ENCODE results near the gene SLC16A10. TPM values are rescaled to one million over a fixed set of nuclear protein-coding genes. Genes with fewer than 3 reads are reported as not detected.

The SLC16A10 gene, protein sequence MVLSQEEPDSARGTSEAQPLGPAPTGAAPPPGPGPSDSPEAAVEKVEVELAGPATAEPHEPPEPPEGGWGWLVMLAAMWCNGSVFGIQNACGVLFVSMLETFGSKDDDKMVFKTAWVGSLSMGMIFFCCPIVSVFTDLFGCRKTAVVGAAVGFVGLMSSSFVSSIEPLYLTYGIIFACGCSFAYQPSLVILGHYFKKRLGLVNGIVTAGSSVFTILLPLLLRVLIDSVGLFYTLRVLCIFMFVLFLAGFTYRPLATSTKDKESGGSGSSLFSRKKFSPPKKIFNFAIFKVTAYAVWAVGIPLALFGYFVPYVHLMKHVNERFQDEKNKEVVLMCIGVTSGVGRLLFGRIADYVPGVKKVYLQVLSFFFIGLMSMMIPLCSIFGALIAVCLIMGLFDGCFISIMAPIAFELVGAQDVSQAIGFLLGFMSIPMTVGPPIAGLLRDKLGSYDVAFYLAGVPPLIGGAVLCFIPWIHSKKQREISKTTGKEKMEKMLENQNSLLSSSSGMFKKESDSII
- total RNA-seq (10 to 100 TPM; 13.4 to 13.8 TPM), total RNA-seq (4.9 to 66.8 (median 18.1) reads per million in 172 experiments)
- 6.0 TPM for polyA plus RNA-seq (2013, experiment 1 of 2)
- polyA plus RNA-seq (2013, experiment 2 of 2) = 5.5 TPM

GRCh38 chr6:111087106-111087835 lies at the start of gene SLC16A10:
Gene SLC16A10 (plus strand): TSS chr6:111087503. CDS start chr6:111087753, 250 bp downstream.
- H3K4me3 ChIP-seq (ENCODE audit: low read length) = peak within 1 kb of the TSS; percentile 60
- H3K36me3 Mint-ChIP-seq (ENCODE audit: low read depth) = peaks cover 12% of the 10 kb centered on the region
- no peaks in the 10 kb centered on the region for H3K36me3 ChIP-seq (ENCODE audit: insufficient read depth, low read length)
- intact Hi-C loops (cut with DNase I, micrococcal nuclease) = loop anchor here (1.0 to 10.0 kb wide), 6 partner anchors 9 to 1632 kb away; partner anchors contain the start of genes CDK19 (in 1 of the 2), MICAL1 (in 1 of the 2), REV3L (in 1 of the 2) and RPF2 (in 1 of the 2)
- no peaks in the 10 kb centered on the region for H3K9me3 Mint-ChIP-seq
- ATAC-seq (ENCODE audit: poor library complexity) = peak; percentile 83
- no peaks in the 10 kb centered on the region for H3K27me3 ChIP-seq (ENCODE audit: control insufficient read depth in 1 of 2, insufficient read depth in 2 of 2, low read length in 2 of 2)
- POLR2A ChIA-PET = interaction anchor here (0.5 to 1.9 kb wide), 10 partner anchors 9 to 786 kb away, joined by 3 to 12 read pairs (median 5); partner anchors contain the start of genes FYN and GTF3C6
- no peak for TF ChIP-seq CTCF (IDR thresholded peaks at IDR 0.05)
- no peaks in the 10 kb centered on the region for H3K9me3 ChIP-seq (ENCODE audit: control insufficient read depth in 1 of 2, insufficient read depth in 1 of 2, low read length in 2 of 2)
- H3K4me3 Mint-ChIP-seq = peak within 1 kb of the TSS; percentile 95
- H3K27ac ChIP-seq (ENCODE audit: low read depth in 1 of 2, low read length in 2 of 2) = peak within 1 kb of the TSS; percentile 40 to 53
- H3K4me1 ChIP-seq (ENCODE audit: insufficient read depth, low read length) = no peaks in the 10 kb centered on the region
- CTCF ChIA-PET = interaction anchor here (1.7 kb wide), 1 partner anchor 123 kb away, joined by 5 read pairs; no protein-coding TSS in a partner anchor
- H3K4me1 Mint-ChIP-seq (ENCODE audit: low read depth) = peaks cover 48% of the 10 kb centered on the region
- peak; percentile 63 to 93 (median 82) for DNase-seq
- no peaks in the 10 kb centered on the region for H3K27me3 Mint-ChIP-seq
- peak within 1 kb of the TSS; percentile 92 for H3K27ac Mint-ChIP-seq

DNA sequence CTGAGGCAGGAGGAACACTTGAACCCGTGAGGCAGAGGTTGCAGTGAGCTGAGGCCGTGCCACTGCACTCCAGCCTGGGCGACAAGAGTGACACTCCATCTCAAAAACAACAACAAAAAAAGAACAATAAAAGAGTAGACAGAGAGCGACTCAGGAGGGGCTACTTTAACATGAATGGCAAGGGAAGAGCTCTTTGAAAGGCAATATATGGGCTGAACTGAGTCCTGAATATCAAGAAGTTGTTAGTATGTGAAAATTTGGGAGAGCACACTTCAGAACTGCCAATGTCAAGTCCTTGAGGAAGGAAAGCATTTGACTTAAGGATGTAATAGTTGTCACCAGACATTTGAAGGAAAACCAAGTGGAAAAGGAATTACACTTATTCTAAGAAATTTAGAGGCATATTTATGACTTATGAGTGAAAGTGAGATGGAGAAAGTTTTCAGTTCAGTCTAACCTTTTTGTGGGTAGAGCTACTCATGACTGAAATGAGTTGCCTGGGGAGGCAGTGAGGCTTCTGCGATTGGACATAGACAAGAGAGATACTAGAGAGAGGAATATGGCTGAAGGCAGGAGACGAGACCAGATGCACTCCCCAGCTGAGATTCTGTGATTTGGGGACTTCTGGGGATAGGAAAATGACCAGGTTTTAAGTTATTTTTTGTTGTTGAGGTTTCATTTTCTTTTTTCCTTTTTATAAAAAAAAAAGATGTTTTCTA lies 48.6 kb upstream of the SLC16A10 start:
- POLR2A ChIA-PET = no interaction called here
- Mint-ChIP-seq H3K27me3 (peaks cover 5% of the 10 kb centered on the region), H3K4me3 (no peak overlapping the region), H3K27ac (no peak overlapping the region), H3K4me1 (ENCODE audit: low read depth) (no peaks in the 10 kb centered on the region), H3K36me3 (ENCODE audit: low read depth) (no peaks in the 10 kb centered on the region), H3K9me3 (no peaks in the 10 kb centered on the region)
- CTCF ChIA-PET = interaction anchor here (1.2 kb wide), 1 partner anchor 9 kb away, joined by 3 read pairs; no protein-coding TSS in a partner anchor
- Histone ChIP-seq H3K4me3 (ENCODE audit: low read length) (no peak overlapping the region), H3K27me3 (ENCODE audit: control insufficient read depth in 1 of 2, insufficient read depth in 2 of 2, low read length in 2 of 2) (no peaks in the 10 kb centered on the region), H3K4me1 (ENCODE audit: insufficient read depth, low read length) (no peaks in the 10 kb centered on the region), H3K27ac (ENCODE audit: low read depth in 1 of 2, low read length in 2 of 2) (no peak overlapping the region), H3K36me3 (ENCODE audit: insufficient read depth, low read length) (no peaks in the 10 kb centered on the region), H3K9me3 (ENCODE audit: control insufficient read depth in 1 of 2, insufficient read depth in 1 of 2, low read length in 2 of 2) (no peaks in the 10 kb centered on the region)
- intact Hi-C loops (cut with DNase I, micrococcal nuclease) = no loop called here
- no peak for TF ChIP-seq CTCF (IDR thresholded peaks at IDR 0.05)
- no peak for DNase-seq
- ATAC-seq (ENCODE audit: poor library complexity) = no peak

DNA sequence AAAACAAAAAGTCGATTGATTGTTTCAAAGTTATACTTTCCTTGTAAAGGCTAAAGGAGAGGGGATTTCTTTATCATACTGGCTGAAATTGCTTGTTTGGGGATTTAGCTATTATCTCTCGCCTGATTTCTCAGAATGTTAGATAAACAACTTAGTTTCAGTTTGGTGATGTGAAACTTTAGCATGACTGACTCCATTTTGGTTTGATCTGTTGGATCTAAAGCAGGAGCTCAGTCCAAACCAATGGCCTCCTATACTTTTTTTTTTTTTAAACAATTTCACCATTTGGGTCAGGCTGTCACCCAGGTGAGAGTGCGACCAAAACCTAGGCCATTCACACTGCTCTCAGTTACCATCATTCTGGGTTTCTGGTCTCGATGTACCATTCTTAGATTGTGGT lies 45.4 kb upstream of the SLC16A10 start:
- no peaks in the 10 kb centered on the region for H3K4me1 Mint-ChIP-seq (ENCODE audit: low read depth)
- POLR2A ChIA-PET = no interaction called here
- no peak for TF ChIP-seq CTCF (IDR thresholded peaks at IDR 0.05)

More for the DNA sequence above, 45.4 kb upstream of the SLC16A10 start:
- no peak for ATAC-seq (ENCODE audit: poor library complexity)
- CTCF ChIA-PET = no interaction called here
- Histone ChIP-seq H3K4me1 (ENCODE audit: insufficient read depth, low read length) (no peaks in the 10 kb centered on the region), H3K9me3 (ENCODE audit: control insufficient read depth in 1 of 2, insufficient read depth in 1 of 2, low read length in 2 of 2) (no peaks in the 10 kb centered on the region), H3K27me3 (ENCODE audit: control insufficient read depth in 1 of 2, insufficient read depth in 2 of 2, low read length in 2 of 2) (no peaks in the 10 kb centered on the region), H3K36me3 (ENCODE audit: insufficient read depth, low read length) (no peaks in the 10 kb centered on the region), H3K4me3 (ENCODE audit: low read length) (no peak overlapping the region), H3K27ac (ENCODE audit: low read depth in 1 of 2, low read length in 2 of 2) (no peak overlapping the region)
- no peak for DNase-seq
- H3K27ac Mint-ChIP-seq = no peak overlapping the region
- H3K4me3 Mint-ChIP-seq = no peak overlapping the region
- intact Hi-C loops (cut with DNase I, micrococcal nuclease) = no loop called here
- H3K36me3 Mint-ChIP-seq (ENCODE audit: low read depth) = no peaks in the 10 kb centered on the region
- H3K9me3 Mint-ChIP-seq = no peaks in the 10 kb centered on the region
- peaks cover 5% of the 10 kb centered on the region for H3K27me3 Mint-ChIP-seq
